ENCODE results near the gene BRCA1.
A peak's percentile ranks its signal among the peaks of the same experiment; 100 is the strongest.
"Not testable (repeated sequence)": the region's sequence is repeated elsewhere in the genome, so short reads cannot be mapped to it uniquely, and the experiment has no call there.

Gene BRCA1

DNA sequence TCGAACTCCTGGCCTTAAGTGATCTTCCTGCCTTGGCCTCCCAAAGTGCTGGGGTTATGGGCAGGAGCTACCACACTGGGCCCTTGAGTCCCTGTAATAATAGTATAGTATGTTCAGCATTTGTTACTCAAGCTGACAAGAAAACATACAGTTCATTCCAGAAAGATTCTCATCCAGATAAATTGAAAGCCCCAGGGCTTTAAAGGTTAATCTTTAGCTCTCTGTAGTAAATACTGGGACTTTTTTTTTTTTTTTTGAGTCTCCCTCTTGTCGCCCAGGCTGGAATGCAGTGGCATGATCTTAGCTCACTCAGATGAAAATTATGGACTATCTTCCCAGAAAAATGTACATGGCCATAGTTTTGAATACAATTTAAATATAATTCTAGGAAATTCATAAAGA, 11.0 kb downstream of the BRCA1 start:
- TF ChIP-seq, protein P1, sequence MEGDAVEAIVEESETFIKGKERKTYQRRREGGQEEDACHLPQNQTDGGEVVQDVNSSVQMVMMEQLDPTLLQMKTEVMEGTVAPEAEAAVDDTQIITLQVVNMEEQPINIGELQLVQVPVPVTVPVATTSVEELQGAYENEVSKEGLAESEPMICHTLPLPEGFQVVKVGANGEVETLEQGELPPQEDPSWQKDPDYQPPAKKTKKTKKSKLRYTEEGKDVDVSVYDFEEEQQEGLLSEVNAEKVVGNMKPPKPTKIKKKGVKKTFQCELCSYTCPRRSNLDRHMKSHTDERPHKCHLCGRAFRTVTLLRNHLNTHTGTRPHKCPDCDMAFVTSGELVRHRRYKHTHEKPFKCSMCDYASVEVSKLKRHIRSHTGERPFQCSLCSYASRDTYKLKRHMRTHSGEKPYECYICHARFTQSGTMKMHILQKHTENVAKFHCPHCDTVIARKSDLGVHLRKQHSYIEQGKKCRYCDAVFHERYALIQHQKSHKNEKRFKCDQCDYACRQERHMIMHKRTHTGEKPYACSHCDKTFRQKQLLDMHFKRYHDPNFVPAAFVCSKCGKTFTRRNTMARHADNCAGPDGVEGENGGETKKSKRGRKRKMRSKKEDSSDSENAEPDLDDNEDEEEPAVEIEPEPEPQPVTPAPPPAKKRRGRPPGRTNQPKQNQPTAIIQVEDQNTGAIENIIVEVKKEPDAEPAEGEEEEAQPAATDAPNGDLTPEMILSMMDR (IDR thresholded peaks at IDR 0.05), result no peak
- peak overlapping the region; percentile 29 for H3K27ac Mint-ChIP-seq
- no peak for DNase-seq
- no peak overlapping the region for H3K4me3 Mint-ChIP-seq
- no peaks in the 10 kb centered on the region for H3K4me1 Mint-ChIP-seq
- H3K36me3 Mint-ChIP-seq (ENCODE audit: low read depth), result peaks cover 28% of the 10 kb centered on the region
- no peaks in the 10 kb centered on the region for H3K27me3 Mint-ChIP-seq (ENCODE audit: low read depth, poor library complexity)
- H3K9me3 Mint-ChIP-seq, result no peaks in the 10 kb centered on the region

DNA sequence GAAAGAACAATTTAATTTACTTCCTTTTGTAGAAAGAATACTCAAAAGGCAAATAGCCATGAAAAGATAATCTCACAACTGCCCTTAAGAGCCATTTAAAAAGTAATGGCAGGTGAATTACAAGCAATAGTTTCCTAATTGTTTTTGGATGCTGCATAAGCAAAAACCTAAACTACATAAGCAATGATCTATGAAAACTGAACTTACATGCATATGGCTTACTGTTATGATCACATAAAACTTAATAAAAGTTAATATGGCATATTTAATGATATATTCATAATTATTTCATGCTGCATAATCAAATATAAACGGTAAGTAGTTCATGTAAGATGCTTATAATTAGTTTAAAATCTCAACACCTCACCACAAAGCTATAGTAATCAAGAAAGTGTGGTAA, 18.6 kb downstream of the BRCA1 start:
- TF ChIP-seq, protein P1 (IDR thresholded peaks at IDR 0.05), result no peak
- Mint-ChIP-seq H3K27me3 (ENCODE audit: low read depth, poor library complexity) (no peaks in the 10 kb centered on the region), H3K4me1 (no peaks in the 10 kb centered on the region), H3K36me3 (ENCODE audit: low read depth) (peaks cover 38% of the 10 kb centered on the region), H3K27ac (no peak overlapping the region), H3K4me3 (no peak overlapping the region), H3K9me3 (no peaks in the 10 kb centered on the region)
- no peak for DNase-seq

DNA sequence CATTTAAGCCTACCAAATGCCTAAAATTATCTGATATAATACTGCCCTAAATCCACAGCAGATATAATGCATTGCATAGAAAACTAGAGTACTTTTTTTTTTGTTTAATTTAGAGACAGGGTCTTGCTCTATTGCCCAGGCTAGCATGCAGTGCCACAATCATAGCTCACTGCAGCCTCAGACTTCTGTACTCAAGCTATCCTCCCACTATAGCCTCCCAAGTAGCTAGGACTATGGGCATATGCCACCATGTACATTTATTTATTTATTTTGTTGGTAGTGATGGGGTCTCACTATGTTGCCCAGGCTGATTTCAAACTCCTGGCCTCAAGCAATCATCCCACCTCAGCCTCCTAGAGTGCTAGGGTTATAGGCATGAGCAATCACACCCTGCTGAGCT, 20.0 kb downstream of the BRCA1 start:
- H3K36me3 Mint-ChIP-seq (ENCODE audit: low read depth), result peaks cover 39% of the 10 kb centered on the region
- H3K4me3 Mint-ChIP-seq, result no peak overlapping the region
- TF ChIP-seq, protein P1 (IDR thresholded peaks at IDR 0.05), result no peak
- no peaks in the 10 kb centered on the region for H3K9me3 Mint-ChIP-seq
- no peak overlapping the region for H3K27ac Mint-ChIP-seq
- no peaks in the 10 kb centered on the region for H3K4me1 Mint-ChIP-seq
- DNase-seq, result no peak
- H3K27me3 Mint-ChIP-seq (ENCODE audit: low read depth, poor library complexity), result no peaks in the 10 kb centered on the region

DNA sequence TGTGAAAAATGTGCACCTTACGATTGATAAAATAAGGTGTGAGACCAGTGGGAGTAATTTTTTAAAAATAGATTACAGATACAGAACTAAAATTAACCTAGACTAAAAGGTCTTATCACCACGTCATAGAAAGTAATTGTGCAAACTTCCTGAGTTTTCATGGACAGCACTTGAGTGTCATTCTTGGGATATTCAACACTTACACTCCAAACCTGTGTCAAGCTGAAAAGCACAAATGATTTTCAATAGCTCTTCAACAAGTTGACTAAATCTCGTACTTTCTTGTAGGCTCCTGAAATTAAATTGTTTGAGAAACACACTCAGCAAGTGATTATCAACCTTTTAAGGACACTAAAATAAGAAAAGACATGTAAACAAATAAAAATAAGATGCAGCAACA, 20.5 kb downstream of the BRCA1 start:
- DNase-seq, result no peak
- TF ChIP-seq, protein P1 (IDR thresholded peaks at IDR 0.05), result no peak
- no peaks in the 10 kb centered on the region for H3K4me1 Mint-ChIP-seq
- peaks cover 35% of the 10 kb centered on the region for H3K36me3 Mint-ChIP-seq (ENCODE audit: low read depth)
- H3K9me3 Mint-ChIP-seq, result no peaks in the 10 kb centered on the region
- H3K4me3 Mint-ChIP-seq, result no peak overlapping the region
- no peaks in the 10 kb centered on the region for H3K27me3 Mint-ChIP-seq (ENCODE audit: low read depth, poor library complexity)
- H3K27ac Mint-ChIP-seq, result no peak overlapping the region

DNA sequence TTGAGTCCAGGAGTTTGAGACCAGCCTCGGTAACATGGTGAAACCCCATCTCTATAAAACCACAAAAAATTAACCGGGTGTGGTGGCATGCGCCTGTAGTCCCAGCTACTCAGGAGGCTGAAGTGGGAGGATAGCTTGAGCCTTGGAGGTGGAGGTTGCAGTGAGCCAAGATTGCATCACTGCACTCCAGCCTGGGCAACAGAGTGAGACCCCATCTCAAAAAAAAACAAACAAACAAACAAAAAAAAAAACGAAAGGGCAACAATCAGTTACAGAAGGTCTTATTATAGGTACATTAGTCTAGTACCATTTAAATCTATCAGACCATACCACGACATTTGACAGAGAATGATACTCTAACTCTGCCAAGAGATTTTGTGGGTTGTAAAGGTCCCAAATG, 29.8 kb downstream of the BRCA1 start:
- not testable (repeated sequence) for H3K4me3 Mint-ChIP-seq; DNase-seq; H3K9me3 Mint-ChIP-seq; H3K27me3 Mint-ChIP-seq (ENCODE audit: low read depth, poor library complexity); H3K4me1 Mint-ChIP-seq; H3K27ac Mint-ChIP-seq
- peaks cover 42% of the 10 kb centered on the region for H3K36me3 Mint-ChIP-seq (ENCODE audit: low read depth)

DNA sequence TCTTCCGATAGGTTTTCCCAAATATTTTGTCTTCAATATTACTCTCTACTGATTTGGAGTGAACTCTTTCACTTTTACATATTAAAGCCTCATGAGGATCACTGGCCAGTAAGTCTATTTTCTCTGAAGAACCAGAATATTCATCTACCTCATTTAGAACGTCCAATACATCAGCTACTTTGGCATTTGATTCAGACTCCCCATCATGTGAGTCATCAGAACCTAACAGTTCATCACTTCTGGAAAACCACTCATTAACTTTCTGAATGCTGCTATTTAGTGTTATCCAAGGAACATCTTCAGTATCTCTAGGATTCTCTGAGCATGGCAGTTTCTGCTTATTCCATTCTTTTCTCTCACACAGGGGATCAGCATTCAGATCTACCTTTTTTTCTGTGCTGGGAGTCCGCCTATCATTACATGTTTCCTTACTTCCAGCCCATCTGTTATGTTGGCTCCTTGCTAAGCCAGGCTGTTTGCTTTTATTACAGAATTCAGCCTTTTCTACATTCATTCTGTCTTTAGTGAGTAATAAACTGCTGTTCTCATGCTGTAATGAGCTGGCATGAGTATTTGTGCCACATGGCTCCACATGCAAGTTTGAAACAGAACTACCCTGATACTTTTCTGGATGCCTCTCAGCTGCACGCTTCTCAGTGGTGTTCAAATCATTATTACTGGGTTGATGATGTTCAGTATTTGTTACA, 30.9 kb downstream of the BRCA1 start:
- Mint-ChIP-seq H3K27ac (no peak overlapping the region), H3K4me3 (no peak overlapping the region), H3K9me3 (no peaks in the 10 kb centered on the region), H3K36me3 (ENCODE audit: low read depth) (peaks cover 47% of the 10 kb centered on the region), H3K4me1 (no peaks in the 10 kb centered on the region), H3K27me3 (ENCODE audit: low read depth, poor library complexity) (no peaks in the 10 kb centered on the region)
- TF ChIP-seq, protein P1 (IDR thresholded peaks at IDR 0.05), result no peak
- DNase-seq, result no peak
